ENCODE measurements around the gene SLC6A1.

The SLC6A1 gene

GRCh38 chr3:11047500-11047899 lies 55.0 kb downstream of the SLC6A1 start:
- peaks cover 53% of the 10 kb centered on the region for H3K4me1 ChIP-seq
- H3K27ac ChIP-seq = no peak overlapping the region
- H3K9me3 ChIP-seq (ENCODE audit: control insufficient read depth, low read length) = no peaks in the 10 kb centered on the region
- no peak overlapping the region for H3K9ac ChIP-seq
- no peaks in the 10 kb centered on the region for H3K27me3 ChIP-seq (ENCODE audit: control insufficient read depth, insufficient read depth, low read length)
- no peak for TF ChIP-seq CTCF (IDR thresholded peaks at IDR 0.05)
- no peak overlapping the region for H2AFZ ChIP-seq
- no peaks in the 10 kb centered on the region for H3K36me3 ChIP-seq (ENCODE audit: control insufficient read depth, insufficient read depth, low read length)
- no peak overlapping the region for H3K4me3 ChIP-seq (ENCODE audit: low read depth, low read length)
- no peaks in the 10 kb centered on the region for H3K79me2 ChIP-seq
- H3K4me2 ChIP-seq (ENCODE audit: low read length) = no peak overlapping the region

- Histone ChIP-seq H3K27me3 (ENCODE audit: control insufficient read depth, insufficient read depth, low read length) (no peaks in the 10 kb centered on the region), H3K9me3 (ENCODE audit: control insufficient read depth, low read length) (no peaks in the 10 kb centered on the region), H3K79me2 (no peaks in the 10 kb centered on the region), H3K4me3 (ENCODE audit: low read depth, low read length) (no peak overlapping the region), H3K36me3 (ENCODE audit: control insufficient read depth, insufficient read depth, low read length) (no peaks in the 10 kb centered on the region), H2AFZ (peak overlapping the region; percentile 15), H3K4me2 (ENCODE audit: low read length) (no peak overlapping the region), H3K4me1 (peaks cover 27% of the 10 kb centered on the region), H3K27ac (no peak overlapping the region), H3K9ac (no peak overlapping the region)
- no peak for TF ChIP-seq CTCF (IDR thresholded peaks at IDR 0.05)
Measured at GRCh38 chr3:11050666-11051323, 58.2 kb downstream of the SLC6A1 start.

- TF ChIP-seq CTCF (IDR thresholded peaks at IDR 0.05) = no peak
- H3K27me3 ChIP-seq (ENCODE audit: control insufficient read depth, insufficient read depth, low read length) = no peaks in the 10 kb centered on the region
- H3K36me3 ChIP-seq (ENCODE audit: control insufficient read depth, insufficient read depth, low read length) = no peaks in the 10 kb centered on the region
- no peaks in the 10 kb centered on the region for H3K79me2 ChIP-seq
- H3K9me3 ChIP-seq (ENCODE audit: control insufficient read depth, low read length) = no peaks in the 10 kb centered on the region
- H3K27ac ChIP-seq = no peak overlapping the region
- H3K9ac ChIP-seq = no peak overlapping the region
- no peak overlapping the region for H3K4me3 ChIP-seq (ENCODE audit: low read depth, low read length)
- no peak overlapping the region for H3K4me2 ChIP-seq (ENCODE audit: low read length)
- peaks cover 30% of the 10 kb centered on the region for H3K4me1 ChIP-seq
- no peak overlapping the region for H2AFZ ChIP-seq
Measured at GRCh38 chr3:11053926-11054503, 61.5 kb downstream of the SLC6A1 start.

GRCh38 chr3:11054739-11055438 lies 62.3 kb downstream of the SLC6A1 start:
- Histone ChIP-seq H3K4me3 (ENCODE audit: low read depth, low read length) (no peak overlapping the region), H3K9me3 (ENCODE audit: control insufficient read depth, low read length) (no peaks in the 10 kb centered on the region), H3K27ac (no peak overlapping the region), H2AFZ (no peak overlapping the region), H3K36me3 (ENCODE audit: control insufficient read depth, insufficient read depth, low read length) (no peaks in the 10 kb centered on the region), H3K4me1 (peaks cover 37% of the 10 kb centered on the region), H3K9ac (no peak overlapping the region), H3K79me2 (no peaks in the 10 kb centered on the region), H3K27me3 (ENCODE audit: control insufficient read depth, insufficient read depth, low read length) (no peaks in the 10 kb centered on the region), H3K4me2 (ENCODE audit: low read length) (no peak overlapping the region)
- no peak for TF ChIP-seq CTCF (IDR thresholded peaks at IDR 0.05)
